ENCODE data around the gene SDC3. TPM values are rescaled to one million over a fixed set of nuclear protein-coding genes. Genes with fewer than 3 reads are reported as not detected.

The SDC3 gene
- total RNA-seq, 5 donors from 2014 or later (not counting 1 experiment from before 2014, with no cell fraction given) = 0.07 to 1.1 (median 0.47) TPM

DNA sequence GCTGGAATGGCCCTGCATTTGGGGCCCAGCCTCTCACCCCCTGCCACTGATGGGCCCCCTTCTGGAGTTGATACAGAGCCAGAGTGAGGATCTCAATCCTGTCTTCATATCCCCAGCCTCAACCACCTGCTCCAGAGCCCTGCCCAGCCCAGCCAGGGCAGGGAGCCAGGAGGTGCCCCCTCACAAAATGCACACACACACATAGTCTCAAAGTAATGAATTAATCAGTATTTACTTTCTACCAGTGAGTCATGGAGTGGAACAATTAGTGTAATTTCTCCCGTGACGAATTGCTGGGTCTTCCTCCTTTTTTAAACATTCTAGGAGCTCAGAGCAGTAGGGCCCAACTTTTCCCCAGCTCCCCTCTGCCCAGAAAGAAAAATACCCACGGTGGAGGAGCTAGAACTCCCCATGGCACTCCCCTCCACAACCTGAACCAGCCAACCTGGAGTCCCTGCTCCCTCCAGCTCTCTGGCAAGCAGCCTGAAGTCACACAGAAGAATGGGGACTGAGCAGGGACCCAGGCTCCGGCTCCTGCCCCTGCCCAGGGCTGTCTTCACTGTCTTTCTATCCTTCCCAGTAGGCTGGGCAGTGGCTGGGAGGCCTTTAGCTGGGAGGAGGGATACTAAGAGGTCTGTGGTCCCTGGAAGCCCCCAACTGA is 29.3 kb downstream of the SDC3 start:
- no peak for ATAC-seq (replicated peaks in 1 of 4)
- 14% methylated on average over 1 of the region's 4 CpGs for WGBS (ENCODE audit: insufficient coverage)
- Mint-ChIP-seq H3K36me3 (no peaks in the 10 kb centered on the region), H3K27me3 (peaks cover 39 to 57% of the 10 kb centered on the region in 2 donors), H3K4me3 (no peak overlapping the region), H3K27ac (no peak overlapping the region), H3K9me3 (no peaks in the 10 kb centered on the region), H3K4me1 (peaks cover 0 to 3% (median 0%) of the 10 kb centered on the region in 3 donors)
- CTCF ChIA-PET = no interaction called here
- Histone ChIP-seq H3K4me1 (ENCODE audit: control insufficient read depth in 1 of 2, extremely low read depth in 1 of 2, insufficient read depth in 2 of 2, low read length in 2 of 2) (no peaks in the 10 kb centered on the region), H3K27me3 (replicated peaks in 1 of 2; ENCODE audit: control insufficient read depth in 2 of 2, extremely low read depth in 1 of 2, insufficient read depth in 2 of 2, low read length in 1 of 2) (peaks cover 2 to 86% of the 10 kb centered on the region in 2 experiments), H3K9me3 (no peaks in the 10 kb centered on the region), H3K27ac (ENCODE audit: low read length) (no peak overlapping the region), H3K4me3 (ENCODE audit: control insufficient read depth in 1 of 2, extremely low read depth in 1 of 2, low read length in 1 of 2) (no peak overlapping the region), H3K36me3 (ENCODE audit: control insufficient read depth in 2 of 2, extremely low read depth in 1 of 2, insufficient read depth in 1 of 2, low read length in 1 of 2) (no peaks in the 10 kb centered on the region)
- POLR2A ChIA-PET = interaction anchor here in 1 of 2 donors (0.5 kb wide), 1 partner anchor 16 kb away, joined by 5 read pairs; no protein-coding TSS in a partner anchor
- DNase-seq = no peak

DNA sequence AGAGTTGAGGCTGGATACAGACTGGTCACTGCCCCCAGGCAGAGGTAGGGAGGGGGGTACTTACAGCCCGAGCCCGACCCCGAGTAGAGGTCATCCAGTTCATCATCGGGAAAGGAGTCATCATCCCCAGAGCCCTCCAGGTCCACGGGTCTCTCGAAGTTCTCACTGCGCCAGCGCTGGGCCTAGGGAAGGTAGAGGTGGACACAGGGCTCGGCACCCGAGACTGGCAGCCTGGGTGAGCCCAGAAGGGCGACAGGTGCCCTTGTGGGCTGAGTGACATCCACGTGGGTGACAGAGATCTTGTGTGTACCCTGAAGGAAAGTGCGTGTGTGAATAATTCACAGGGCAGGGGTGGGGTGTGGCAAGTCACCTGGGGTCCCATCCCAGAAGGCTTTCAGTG is 30.0 kb downstream of the SDC3 start:
- ChIA-PET CTCF (no interaction called here), POLR2A (no interaction called here)
- H3K27ac ChIP-seq (ENCODE audit: low read length) = no peak overlapping the region
- DNase-seq (no peak), ATAC-seq (replicated peaks in 1 of 4) (no peak)
- Mint-ChIP-seq H3K36me3 (no peaks in the 10 kb centered on the region), H3K27ac (no peak overlapping the region), H3K4me1 (peaks cover 0 to 3% (median 0%) of the 10 kb centered on the region in 3 donors), H3K9me3 (no peaks in the 10 kb centered on the region), H3K4me3 (no peak overlapping the region), H3K27me3 (peaks cover 39 to 57% of the 10 kb centered on the region in 2 donors)
- peaks cover 2 to 82% of the 10 kb centered on the region in 2 experiments for H3K27me3 ChIP-seq (replicated peaks in 1 of 2; ENCODE audit: control insufficient read depth in 2 of 2, extremely low read depth in 1 of 2, insufficient read depth in 2 of 2, low read length in 1 of 2)
- no peak overlapping the region for H3K4me3 ChIP-seq (ENCODE audit: control insufficient read depth in 1 of 2, extremely low read depth in 1 of 2, low read length in 1 of 2)
- H3K9me3 ChIP-seq = no peaks in the 10 kb centered on the region
- no peaks in the 10 kb centered on the region for H3K4me1 ChIP-seq (ENCODE audit: control insufficient read depth in 1 of 2, extremely low read depth in 1 of 2, insufficient read depth in 2 of 2, low read length in 2 of 2)
- WGBS (ENCODE audit: insufficient coverage) = 68% methylated on average over 13 of the region's 13 CpGs
- no peaks in the 10 kb centered on the region for H3K36me3 ChIP-seq (ENCODE audit: control insufficient read depth in 2 of 2, extremely low read depth in 1 of 2, insufficient read depth in 1 of 2, low read length in 1 of 2)

DNA sequence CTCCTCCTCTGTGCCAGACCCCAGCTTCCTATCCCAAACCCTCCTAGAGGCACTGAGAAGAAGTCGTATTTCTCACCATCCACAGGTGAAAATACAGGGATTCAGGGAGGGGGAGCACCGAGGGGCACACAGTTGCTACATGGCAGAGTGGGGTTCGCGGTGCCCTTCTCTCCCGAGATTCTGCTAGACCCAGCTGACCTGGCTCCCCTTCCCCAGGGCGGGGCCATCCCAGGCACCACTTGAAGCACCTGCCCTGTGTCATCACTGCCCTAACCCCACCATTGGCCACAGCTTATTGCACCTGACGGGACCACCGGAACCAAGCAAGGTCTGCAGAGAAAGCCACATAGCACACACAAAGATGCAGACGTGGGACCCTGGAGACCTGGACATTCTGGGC is 30.5 kb downstream of the SDC3 start:
- CTCF ChIA-PET = no interaction called here
- DNase-seq (no peak), ATAC-seq (replicated peaks in 1 of 4) (no peak)
- Histone ChIP-seq H3K36me3 (ENCODE audit: control insufficient read depth in 2 of 2, extremely low read depth in 1 of 2, insufficient read depth in 1 of 2, low read length in 1 of 2) (no peaks in the 10 kb centered on the region), H3K27ac (ENCODE audit: low read length) (no peak overlapping the region), H3K4me3 (ENCODE audit: control insufficient read depth in 1 of 2, extremely low read depth in 1 of 2, low read length in 1 of 2) (no peak overlapping the region), H3K9me3 (no peaks in the 10 kb centered on the region), H3K27me3 (replicated peaks in 1 of 2; ENCODE audit: control insufficient read depth in 2 of 2, extremely low read depth in 1 of 2, insufficient read depth in 2 of 2, low read length in 1 of 2) (peaks cover 2 to 78% of the 10 kb centered on the region in 2 experiments), H3K4me1 (ENCODE audit: control insufficient read depth in 1 of 2, extremely low read depth in 1 of 2, insufficient read depth in 2 of 2, low read length in 2 of 2) (no peaks in the 10 kb centered on the region)
- Mint-ChIP-seq H3K36me3 (no peaks in the 10 kb centered on the region), H3K4me1 (peaks cover 0 to 3% (median 0%) of the 10 kb centered on the region in 3 donors), H3K27me3 (peaks cover 39 to 57% of the 10 kb centered on the region in 2 donors), H3K27ac (no peak overlapping the region), H3K9me3 (no peaks in the 10 kb centered on the region), H3K4me3 (no peak overlapping the region)
- POLR2A ChIA-PET = no interaction called here
- 77% methylated on average over 6 of the region's 9 CpGs for WGBS (ENCODE audit: insufficient coverage)

DNA sequence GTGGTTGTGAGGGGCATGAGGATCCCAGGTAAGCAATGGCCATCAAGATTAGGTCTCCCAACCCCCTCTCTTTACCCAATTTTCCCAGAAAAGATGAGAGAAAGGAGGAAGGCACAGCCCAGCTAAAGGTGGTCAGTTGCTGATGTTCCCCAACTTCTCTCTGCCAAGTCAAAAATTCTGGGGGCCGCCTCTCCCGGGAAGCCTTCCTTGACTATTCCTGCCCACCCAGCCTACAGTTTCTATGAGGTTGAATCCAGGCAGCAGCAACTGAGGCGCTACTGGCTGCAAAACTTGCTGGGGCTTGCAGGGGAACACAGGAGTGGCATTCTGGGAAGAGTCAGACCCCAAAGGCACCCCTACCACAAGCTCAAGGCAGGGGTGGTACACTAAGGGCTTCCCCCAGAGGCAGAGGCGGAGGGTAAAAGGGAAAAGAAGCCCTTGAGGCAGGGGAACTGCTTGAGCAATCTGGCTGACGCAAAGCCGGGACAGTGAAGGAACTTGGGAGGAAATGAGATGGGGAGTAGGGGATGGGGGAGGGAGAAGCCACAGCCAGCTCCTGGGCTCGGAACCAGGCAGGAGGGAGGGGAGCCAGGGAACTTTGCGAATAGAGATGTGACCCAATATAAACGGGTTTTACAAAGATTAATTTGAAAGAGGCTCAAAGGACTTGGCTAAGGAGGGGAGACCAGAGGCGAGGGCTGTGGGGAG is 31.2 kb downstream of the SDC3 start:
- DNase-seq = no peak
- ChIA-PET POLR2A (no interaction called here), CTCF (no interaction called here)
- H3K36me3 Mint-ChIP-seq = no peaks in the 10 kb centered on the region
- Histone ChIP-seq H3K4me3 (ENCODE audit: control insufficient read depth in 1 of 2, extremely low read depth in 1 of 2, low read length in 1 of 2) (no peak overlapping the region), H3K27ac (ENCODE audit: low read length) (no peak overlapping the region), H3K27me3 (replicated peaks in 1 of 2; ENCODE audit: control insufficient read depth in 2 of 2, extremely low read depth in 1 of 2, insufficient read depth in 2 of 2, low read length in 1 of 2) (peaks cover 2 to 76% of the 10 kb centered on the region in 2 experiments), H3K4me1 (ENCODE audit: control insufficient read depth in 1 of 2, extremely low read depth in 1 of 2, insufficient read depth in 2 of 2, low read length in 2 of 2) (no peaks in the 10 kb centered on the region), H3K9me3 (no peaks in the 10 kb centered on the region), H3K36me3 (ENCODE audit: control insufficient read depth in 2 of 2, extremely low read depth in 1 of 2, insufficient read depth in 1 of 2, low read length in 1 of 2) (no peaks in the 10 kb centered on the region)
- no peak overlapping the region for H3K27ac Mint-ChIP-seq
- peaks cover 38 to 55% of the 10 kb centered on the region in 2 donors for H3K27me3 Mint-ChIP-seq
- H3K4me1 Mint-ChIP-seq = peaks cover 0 to 3% (median 0%) of the 10 kb centered on the region in 3 donors
- no peaks in the 10 kb centered on the region for H3K9me3 Mint-ChIP-seq
- no peak overlapping the region for H3K4me3 Mint-ChIP-seq
- ATAC-seq (replicated peaks in 1 of 4) = no peak
- WGBS (ENCODE audit: insufficient coverage) = 40% methylated on average over 8 of the region's 10 CpGs

DNA sequence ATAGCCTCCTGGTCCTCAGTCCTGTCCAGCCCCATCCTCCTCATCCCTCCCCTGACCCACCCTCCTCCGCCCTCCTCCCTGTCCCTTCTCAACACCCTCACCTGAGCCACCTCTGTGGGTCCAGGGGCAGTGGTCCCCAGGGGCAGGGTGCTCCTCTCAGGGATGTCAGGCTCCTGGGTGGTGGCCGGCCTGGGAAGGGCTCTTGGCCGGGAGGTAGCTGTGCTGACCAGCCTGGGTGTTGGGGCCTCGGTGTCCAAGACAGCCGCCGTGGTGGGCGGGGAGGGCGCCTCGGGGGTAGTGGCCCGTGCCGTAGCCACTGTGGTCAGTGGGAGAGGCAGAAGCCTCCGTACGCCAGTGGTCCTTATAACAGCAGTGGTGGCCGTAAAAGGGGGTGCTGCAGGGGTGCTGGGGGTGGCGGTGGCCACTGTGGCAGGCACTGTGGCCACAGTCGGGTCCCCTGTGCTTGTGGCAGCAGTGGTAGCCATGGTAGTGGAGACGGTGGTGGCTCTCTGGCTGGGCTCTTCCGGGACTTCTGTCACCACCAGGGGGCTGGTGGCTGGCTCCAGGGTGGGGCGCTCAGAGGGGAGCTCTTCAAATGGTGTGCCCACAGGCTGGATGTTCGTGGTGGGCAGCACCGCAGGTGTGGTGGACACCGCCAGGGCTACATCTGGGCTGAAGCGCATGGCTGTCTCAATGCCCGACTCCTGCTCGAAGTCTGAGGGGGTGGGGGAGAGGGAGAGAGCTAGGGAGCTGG is 31.9 kb downstream of the SDC3 start:
- peaks cover 0 to 3% (median 0%) of the 10 kb centered on the region in 3 donors for H3K4me1 Mint-ChIP-seq
- ChIA-PET CTCF (no interaction called here), POLR2A (no interaction called here)
- H3K4me3 Mint-ChIP-seq = no peak overlapping the region
- Histone ChIP-seq H3K9me3 (no peaks in the 10 kb centered on the region), H3K4me1 (ENCODE audit: control insufficient read depth in 1 of 2, extremely low read depth in 1 of 2, insufficient read depth in 2 of 2, low read length in 2 of 2) (no peaks in the 10 kb centered on the region), H3K36me3 (ENCODE audit: control insufficient read depth in 2 of 2, extremely low read depth in 1 of 2, insufficient read depth in 1 of 2, low read length in 1 of 2) (no peaks in the 10 kb centered on the region), H3K27me3 (replicated peaks in 1 of 2; ENCODE audit: control insufficient read depth in 2 of 2, extremely low read depth in 1 of 2, insufficient read depth in 2 of 2, low read length in 1 of 2) (peaks cover 2 to 71% of the 10 kb centered on the region in 2 experiments), H3K4me3 (ENCODE audit: control insufficient read depth in 1 of 2, extremely low read depth in 1 of 2, low read length in 1 of 2) (no peak overlapping the region), H3K27ac (ENCODE audit: low read length) (no peak overlapping the region)
- H3K36me3 Mint-ChIP-seq = no peaks in the 10 kb centered on the region
- no peak overlapping the region for H3K27ac Mint-ChIP-seq
- H3K27me3 Mint-ChIP-seq = peaks cover 33 to 55% of the 10 kb centered on the region in 2 donors
- WGBS (ENCODE audit: insufficient coverage) = 87% methylated on average over 22 of the region's 25 CpGs
- DNase-seq (no peak), ATAC-seq (replicated peaks in 1 of 4) (no peak)
- no peaks in the 10 kb centered on the region for H3K9me3 Mint-ChIP-seq

DNA sequence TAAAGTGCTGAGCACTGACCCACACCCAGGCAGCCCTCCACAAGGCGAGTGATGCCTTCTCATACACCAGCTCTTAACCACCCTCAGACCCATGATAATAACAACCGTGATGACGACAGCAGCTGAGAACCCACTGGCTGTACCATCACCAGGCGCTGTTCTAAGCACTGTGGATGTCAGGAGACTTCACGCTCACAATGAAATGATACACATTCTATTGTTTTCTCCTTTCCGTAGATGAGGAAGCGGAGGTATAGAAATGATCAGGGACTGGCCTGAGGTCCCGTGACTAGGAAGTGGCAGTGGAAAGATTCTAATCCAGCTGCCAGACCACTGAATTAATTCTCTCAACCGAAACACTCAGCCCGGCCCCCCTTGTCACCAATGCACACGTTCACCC is 32.6 kb downstream of the SDC3 start:
- no peak for DNase-seq
- Mint-ChIP-seq H3K4me3 (no peak overlapping the region), H3K27ac (no peak overlapping the region), H3K36me3 (no peaks in the 10 kb centered on the region), H3K4me1 (no peaks in the 10 kb centered on the region), H3K27me3 (peaks cover 28 to 50% of the 10 kb centered on the region in 2 donors), H3K9me3 (no peaks in the 10 kb centered on the region)
- no peak for ATAC-seq (replicated peaks in 1 of 4)
- no peaks in the 10 kb centered on the region for H3K36me3 ChIP-seq (ENCODE audit: control insufficient read depth in 2 of 2, extremely low read depth in 1 of 2, insufficient read depth in 1 of 2, low read length in 1 of 2)
- H3K4me3 ChIP-seq (ENCODE audit: control insufficient read depth in 1 of 2, extremely low read depth in 1 of 2, low read length in 1 of 2) = no peak overlapping the region
- H3K4me1 ChIP-seq (ENCODE audit: control insufficient read depth in 1 of 2, extremely low read depth in 1 of 2, insufficient read depth in 2 of 2, low read length in 2 of 2) = no peaks in the 10 kb centered on the region
- 80% methylated on average over 8 of the region's 11 CpGs for WGBS (ENCODE audit: insufficient coverage)
- no peak overlapping the region for H3K27ac ChIP-seq (ENCODE audit: low read length)
- ChIA-PET CTCF (no interaction called here), POLR2A (no interaction called here)
- H3K27me3 ChIP-seq (replicated peaks in 1 of 2; ENCODE audit: control insufficient read depth in 2 of 2, extremely low read depth in 1 of 2, insufficient read depth in 2 of 2, low read length in 1 of 2) = peaks cover 2 to 71% of the 10 kb centered on the region in 2 experiments
- no peaks in the 10 kb centered on the region for H3K9me3 ChIP-seq

All from T-cell (primary cell).